H1 (cell line): Measurements from ENCODE around the gene KCND1. TPM values are rescaled to one million over a fixed set of nuclear protein-coding genes. Genes with fewer than 3 reads are reported as not detected.

ENCODE experiments used
- CTCF ChIA-PET: fragments of 300-600 bp; sonication (Branson Sonifier 250); formaldehyde crosslinking; loops from one replicate; lab custom pipeline; 2021; ENCODE audit not compliant: partially characterized antibody; lab: Charles Lee
- POLR2A ChIA-PET: fragments of 300-600 bp; sonication (Branson Sonifier 250); formaldehyde crosslinking; loops from one replicate; lab custom pipeline; 2021; ENCODE audit warnings: inconsistent platforms; ENCODE audit not compliant: partially characterized antibody; lab: Charles Lee
- DNase-seq, 2 experiments: peaks; one replicate each; pipeline versions ENCODE4 v3.0.0 to v3.0.0-alpha.2; 2010 to 2022; ENCODE audit warnings: low spot score in 2 of 2, low read depth in 1 of 2, mixed read lengths in 1 of 2
- FAIRE-seq: peaks from 2 replicates; lab custom pipeline; 2011; peaks lifted over from hg19 to GRCh38; lab: Jason Lieb, UNC
- H2AFZ ChIP-seq: 2 replicates; pipeline ENCODE4 v1.8.1; 2012; ENCODE audit warnings: low read length, inconsistent platforms
- H2AK5ac ChIP-seq: 2 replicates; pipeline ENCODE4 v1.6.1; 2013; ENCODE audit warnings: low read depth, low read length
- H2BK120ac ChIP-seq: replicated peaks from 2 replicates; pipeline ENCODE3; 2013; ENCODE audit warnings: low read depth, low read length, inconsistent platforms
- H2BK12ac ChIP-seq: 2 replicates; pipeline ENCODE4 v1.6.1; 2013; ENCODE audit warnings: low read depth, low read length
- H2BK15ac ChIP-seq: 2 replicates; pipeline ENCODE4 v1.6.1; 2013; ENCODE audit warnings: low read length
- H2BK20ac ChIP-seq: 2 replicates; pipeline ENCODE4 v1.6.1; 2013; ENCODE audit warnings: low read length
- H2BK5ac ChIP-seq: 2 replicates; pipeline ENCODE4 v1.6.1; 2013; ENCODE audit warnings: low read depth, low read length
- H3K14ac ChIP-seq: 2 replicates; pipeline ENCODE4 v1.6.1; 2013; ENCODE audit warnings: inconsistent platforms; ENCODE audit not compliant: insufficient read length
- H3K18ac ChIP-seq: 2 replicates; pipeline ENCODE4 v1.6.1; 2013; ENCODE audit warnings: low read length; ENCODE audit errors: extremely low read depth
- H3K23ac ChIP-seq: 2 replicates; pipeline ENCODE4 v1.6.1; 2013; ENCODE audit warnings: inconsistent platforms; ENCODE audit not compliant: insufficient read length
- H3K23me2 ChIP-seq: 2 replicates; pipeline ENCODE4 v1.6.1; 2013; ENCODE audit warnings: low read depth, low read length
- H3K27ac ChIP-seq: 2 replicates; pipeline ENCODE4 v1.6.1; 2011; ENCODE audit warnings: low read depth, low read length, inconsistent platforms
- H3K27me3 ChIP-seq, 4 experiments: replicated peaks in 1 of 4; 1 replicate in 1 of 4; 2 replicates in 3 of 4; pipeline versions ENCODE4 v1.6.1 to v1.8.1; 2011 to 2013; ENCODE audit warnings: low read length in 3 of 4, mild to moderate bottlenecking in 3 of 4, inconsistent platforms in 2 of 4, mixed read lengths in 2 of 4, moderate library complexity in 1 of 4; ENCODE audit not compliant: control insufficient read depth in 3 of 4, insufficient read depth in 3 of 4; ENCODE audit errors: extremely low read depth in 1 of 4
- H3K36me3 ChIP-seq, 4 experiments: 2 replicates each; pipeline versions ENCODE4 v1.6.1 to v1.8.1; 2011 to 2013; ENCODE audit warnings: mild to moderate bottlenecking in 4 of 4, low read length in 3 of 4, moderate library complexity in 2 of 4, control low read depth in 1 of 4, inconsistent platforms in 1 of 4; ENCODE audit not compliant: insufficient read depth in 4 of 4, control insufficient read depth in 2 of 4
- H3K4ac ChIP-seq: replicated peaks from 2 replicates; pipeline ENCODE3; 2013; ENCODE audit warnings: low read length, low read depth, mixed read lengths, inconsistent platforms; ENCODE audit not compliant: insufficient read length
- H3K4me1 ChIP-seq, 4 experiments: replicated peaks in 1 of 4; 1 replicate in 1 of 4; 2 replicates in 3 of 4; pipeline versions ENCODE4 v1.6.1 to v1.8.1; 2011 to 2013; ENCODE audit warnings: low read length in 3 of 4, inconsistent platforms in 2 of 4, mixed read lengths in 1 of 4; ENCODE audit not compliant: insufficient read depth in 4 of 4, control insufficient read depth in 3 of 4
- H3K4me2 ChIP-seq, 2 experiments: 2 replicates each; pipeline versions ENCODE4 v1.6.1 to v1.8.1; 2011 to 2013; ENCODE audit warnings: low read depth in 2 of 2, low read length in 2 of 2, control low read depth in 1 of 2, inconsistent platforms in 1 of 2, mild to moderate bottlenecking in 1 of 2; ENCODE audit not compliant: insufficient read depth in 1 of 2
- H3K4me3 ChIP-seq, 4 experiments: fragments of 200-600, 300-600 bp in 1 of 4; sonication (generic), shearing (Covaris generic), sonication (Bioruptor Twin) in 1 of 4; 2 replicates each; pipeline versions ENCODE4 v1.5.1 to v1.8.1; 2011 to 2016; ENCODE audit warnings: low read length in 4 of 4, low read depth in 3 of 4, control low read depth in 2 of 4, inconsistent platforms in 2 of 4, mild to moderate bottlenecking in 2 of 4, mixed read lengths in 1 of 4, moderate library complexity in 1 of 4; ENCODE audit not compliant: insufficient read depth in 2 of 4; ENCODE audit errors: extremely low read depth in 1 of 4
- H3K56ac ChIP-seq: replicated peaks from 2 replicates; pipeline ENCODE3; 2013; ENCODE audit warnings: low read depth, mild to moderate bottlenecking, mixed read lengths, low read length, inconsistent platforms; ENCODE audit not compliant: insufficient read length
- H3K79me1 ChIP-seq: 2 replicates; pipeline ENCODE4 v1.6.1; 2013; ENCODE audit warnings: low read depth, low read length, control low read depth
- H3K79me2 ChIP-seq, 2 experiments: 2 replicates each; pipeline versions ENCODE4 v1.6.1 to v1.8.1; 2012 to 2013; ENCODE audit warnings: low read length in 2 of 2, mild to moderate bottlenecking in 2 of 2, inconsistent platforms in 1 of 2; ENCODE audit not compliant: insufficient read depth in 2 of 2, control insufficient read depth in 1 of 2
- H3K9ac ChIP-seq, 4 experiments: replicated peaks in 1 of 4; 1 replicate in 1 of 4; 2 replicates in 3 of 4; pipeline versions ENCODE4 v1.6.1 to v1.8.1; 2011 to 2013; ENCODE audit warnings: low read depth in 3 of 4, low read length in 3 of 4, control low read depth in 2 of 4, mild to moderate bottlenecking in 2 of 4, moderate library complexity in 2 of 4, inconsistent platforms in 1 of 4; ENCODE audit errors: extremely low read depth in 1 of 4
- H3K9me3 ChIP-seq, 2 experiments: 2 replicates each; pipeline versions ENCODE4 v1.6.1 to v1.8.1; 2012 to 2013; ENCODE audit warnings: mild to moderate bottlenecking in 2 of 2, moderate library complexity in 2 of 2, control low read depth in 1 of 2, inconsistent platforms in 1 of 2, low read depth in 1 of 2, low read length in 1 of 2, mixed read lengths in 1 of 2; ENCODE audit not compliant: insufficient read depth in 2 of 2
- H4K20me1 ChIP-seq, 2 experiments: replicated peaks in 1 of 2; 2 replicates each; pipeline versions ENCODE3 to v1.8.1; 2011 to 2013; ENCODE audit warnings: inconsistent platforms in 2 of 2, low read length in 2 of 2, mild to moderate bottlenecking in 1 of 2; ENCODE audit not compliant: insufficient read depth in 2 of 2, control insufficient read depth in 1 of 2
- H4K5ac ChIP-seq: 2 replicates; pipeline ENCODE4 v1.6.1; 2013; ENCODE audit warnings: low read length, low read depth, mixed read lengths, inconsistent platforms; ENCODE audit not compliant: insufficient read length
- H4K8ac ChIP-seq: 2 replicates; pipeline ENCODE4 v1.8.0; 2013; ENCODE audit warnings: mild to moderate bottlenecking, moderate library complexity, low read length, inconsistent platforms; ENCODE audit not compliant: insufficient read depth; ENCODE audit errors: extremely low read depth
- H4K91ac ChIP-seq: replicated peaks from 2 replicates; pipeline ENCODE3; 2013; ENCODE audit warnings: low read length, mixed read lengths, inconsistent platforms; ENCODE audit not compliant: insufficient read length
- BCL11A ChIP-seq, 2 experiments: IDR thresholded peaks; one replicate each; pipeline ENCODE4 v1.6.1; 2011; ENCODE audit warnings: low read depth in 2 of 2, low read length in 2 of 2, mild to moderate bottlenecking in 2 of 2
- CBX5 ChIP-seq: fragments of 300-800, 300-1000 bp; sonication (generic); IDR thresholded peaks from 2 replicates; pipeline ENCODE4 v1.7.1; 2016; ENCODE audit warnings: antibody characterized with exemption, low read length, low read depth
- FOSL1 ChIP-seq: IDR thresholded peaks from 2 replicates; pipeline ENCODE4 v1.6.1; 2011; ENCODE audit warnings: mild to moderate bottlenecking, low read depth, low read length, moderate library complexity; ENCODE audit not compliant: insufficient read depth
- POU5F1 ChIP-seq: IDR thresholded peaks from 2 replicates; pipeline ENCODE4 v1.6.1; 2011; ENCODE audit warnings: low read depth, mild to moderate bottlenecking, low read length, moderate library complexity
- RAD21 ChIP-seq, 2 experiments: IDR thresholded peaks in 1 of 2; conservative IDR thresholded peaks in 1 of 2; 2 replicates each; pipeline ENCODE4 v1.6.1; 2011; ENCODE audit warnings: low read depth in 2 of 2, low read length in 2 of 2, improper control_type of control experiment in 1 of 2, inconsistent platforms in 1 of 2, mild to moderate bottlenecking in 1 of 2, moderate library complexity in 1 of 2
- RBBP5 ChIP-seq: IDR thresholded peaks from 2 replicates; pipeline ENCODE4 v1.7.1; 2012; ENCODE audit warnings: low read depth, mild to moderate bottlenecking, inconsistent platforms, low read length, moderate library complexity, borderline replicate concordance
- SP4 ChIP-seq: IDR thresholded peaks from 2 replicates; pipeline ENCODE4 v1.6.1; 2012; ENCODE audit warnings: low read length, inconsistent platforms
- WGBS, 2 experiments: shearing (Covaris generic) in 1 of 2; methylation state at CpG; one replicate each; pipeline versions ENCODE4 v1.1.6 to v1.1.7; 2013 to 2015; ENCODE audit warnings: low lambda C conversion rate in 2 of 2, mixed read lengths in 2 of 2, inconsistent platforms in 1 of 2, low coverage in 1 of 2, missing lambda C conversion rate in 1 of 2; ENCODE audit not compliant: insufficient replicate concordance in 2 of 2, insufficient coverage in 1 of 2, insufficient read length in 1 of 2; ENCODE audit errors: extremely low coverage in 1 of 2, missing lambda C conversion rate in 1 of 2; 5-methylcytosine and 5-hydroxymethylcytosine counted together
- polyA plus RNA-seq, 7 experiments: library from polyadenylated mRNA; depleted of rRNA in 3 of 7; stranded (reverse) in 5 of 7; unstranded in 2 of 7; fragments of >200 nt in 5 of 7; fragments of 200-250 nt in 2 of 7; gene quantifications; 1 replicate in 5 of 7; 2 replicates in 1 of 7; 4 replicates in 1 of 7; pipeline versions ENCODE4 v1.2.1 to v1.2.3, GENCODE V29; 2011 to 2013; ENCODE audit warnings: missing spikeins in 2 of 7, mixed read lengths in 2 of 7
- total RNA-seq: library from RNA; stranded (reverse); fragmentation: NEBNext Ultra II Directional; extraction: Animal tissue kit (Norgen Biotek cat#: 25700); gene quantifications from 2 replicates; pipeline ENCODE4 v1.2.1, GENCODE V29; 2021

KCND1 gene
- total and polyA plus RNA-seq, 2 of the 8 experiments (the other 6 are each of a cell fraction or from before 2014, with no cell fraction given), result 3.1 to 6.8 TPM

GRCh38 chrX:48960291-48960690, 11.4 kb downstream of the KCND1 start:
- TF ChIP-seq SP4, result no peak
- TF ChIP-seq RAD21 (IDR thresholded peaks at IDR 0.05 in 1 of 2, conservative IDR thresholded peaks at IDR 0.05 in 1 of 2; ENCODE audit: low read depth in 2 of 2, low read length in 2 of 2), result no peak
- TF ChIP-seq CBX5, result no peak
- no peak for TF ChIP-seq POU5F1
- TF ChIP-seq BCL11A (IDR thresholded peaks at IDR 0.05; ENCODE audit: low read depth in 2 of 2, low read length in 2 of 2), result no peak
- no peak for TF ChIP-seq FOSL1
- no peak for TF ChIP-seq RBBP5
- DNase-seq (no peak), FAIRE-seq (no peak)
- H3K4me2 ChIP-seq, result no peak overlapping the region
- no peaks in the 10 kb centered on the region for H3K9me3 ChIP-seq
- H3K27me3 ChIP-seq, result no peaks in the 10 kb centered on the region
- H3K79me1 ChIP-seq, result 0 out of 2 replicates have a peak, but pooled peaks cover 3% of the 10 kb centered on the region
- no peak overlapping the region for H2BK15ac ChIP-seq
- no peak overlapping the region for H2BK12ac ChIP-seq
- H3K9ac ChIP-seq, result no peak overlapping the region
- H2BK20ac ChIP-seq, result no peak overlapping the region
- H3K14ac ChIP-seq, result no peak overlapping the region
- H3K4ac ChIP-seq, result no peak overlapping the region
- no peak overlapping the region for H4K5ac ChIP-seq
- ChIA-PET POLR2A (interaction anchor here (6.7 kb wide), 1 partner anchor 11 kb away, joined by 70 read pairs; the partner anchor contains the start of gene KCND1), CTCF (no interaction called here)
- WGBS, 2 experiments, result no CpG with 5 or more reads among the region's 2 CpGs
- H3K4me1 ChIP-seq, result peaks cover 0 to 7% (median 2%) of the 10 kb centered on the region in 4 experiments; a peak in 4 of 7 replicates
- H2BK5ac ChIP-seq, result no peak overlapping the region
- peaks cover 4% of the 10 kb centered on the region; the same call in 1 of the 2 replicates for H3K23me2 ChIP-seq
- H4K91ac ChIP-seq, result no peak overlapping the region
- H2BK120ac ChIP-seq, result no peak overlapping the region
- H3K56ac ChIP-seq, result no peak overlapping the region
- no peak overlapping the region for H3K23ac ChIP-seq
- H2AFZ ChIP-seq, result no peak overlapping the region
- H3K18ac ChIP-seq, result no peak overlapping the region
- H3K27ac ChIP-seq, result no peak overlapping the region
- H3K36me3 ChIP-seq, result peaks cover 0 to 5% (median 4%) of the 10 kb centered on the region in 4 experiments; a peak in 3 of 8 replicates
- peaks cover 15 to 18% of the 10 kb centered on the region in 2 experiments; a peak in 3 of 4 replicates for H3K79me2 ChIP-seq
- H4K20me1 ChIP-seq, result no peaks in the 10 kb centered on the region
- H3K4me3 ChIP-seq, result no peak overlapping the region
- no peak overlapping the region for H2AK5ac ChIP-seq
- no peak overlapping the region for H4K8ac ChIP-seq
